Thymus (tissue), 11 donors: ENCODE measurements around the gene COL6A1. TPM values are rescaled to one million over a fixed set of nuclear protein-coding genes. Genes with fewer than 3 reads are reported as not detected.
"Not testable (repeated sequence)": the region's sequence is repeated elsewhere in the genome, so short reads cannot be mapped to it uniquely, and the experiment has no call there.

Source experiments
- DNase-seq, 9 donors: peaks; one replicate each; pipeline ENCODE4 v3.0.0-alpha.2; 2013; ENCODE audit warnings: low spot score in 9 of 9, low read depth in 6 of 9, missing footprints in 1 of 9
- H3K27ac ChIP-seq, 2 donors: one replicate each; pipeline ENCODE4 v1.5.1; 2013; ENCODE audit warnings: control low read depth in 1 of 2, low read depth in 1 of 2, low read length in 1 of 2, mild to moderate bottlenecking in 1 of 2, moderate library complexity in 1 of 2
- H3K27me3 ChIP-seq, 2 donors: one replicate each; pipeline ENCODE4 v1.5.1; 2013; ENCODE audit warnings: low read length in 1 of 2; ENCODE audit not compliant: control insufficient read depth in 2 of 2, insufficient read depth in 1 of 2
- H3K36me3 ChIP-seq, 2 donors: one replicate each; pipeline ENCODE4 v1.5.1; 2013; ENCODE audit warnings: low read length in 1 of 2, mild to moderate bottlenecking in 1 of 2, moderate library complexity in 1 of 2; ENCODE audit not compliant: control insufficient read depth in 2 of 2, insufficient read depth in 2 of 2
- H3K4me1 ChIP-seq, 2 donors: one replicate each; pipeline ENCODE4 v1.5.1; 2013; ENCODE audit warnings: low read length in 2 of 2; ENCODE audit not compliant: control insufficient read depth in 2 of 2, insufficient read depth in 2 of 2
- H3K4me3 ChIP-seq, 2 donors: one replicate each; pipeline ENCODE4 v1.5.1; 2013; ENCODE audit warnings: low read length in 2 of 2, control low read depth in 1 of 2, mild to moderate bottlenecking in 1 of 2
- H3K9me3 ChIP-seq, 2 donors: one replicate each; pipeline ENCODE4 v1.5.1; 2013; ENCODE audit warnings: low read length in 1 of 2, mild to moderate bottlenecking in 1 of 2; ENCODE audit not compliant: control insufficient read depth in 2 of 2, insufficient read depth in 1 of 2
- WGBS: extraction: QIAGEN DNeasy Blood & Tissue Kit; methylation state at CpG from one replicate; pipeline ENCODE4 v1.1.7; 2013; 5-methylcytosine and 5-hydroxymethylcytosine counted together
- polyA plus RNA-seq: library from polyadenylated mRNA; stranded (reverse); fragments of 200-250 nt; gene quantifications from one replicate; pipeline ENCODE4 v1.2.3, GENCODE V29; 2013
- total RNA-seq: library from RNA; stranded (reverse); fragments of 120-200 nt; gene quantifications from one replicate; pipeline ENCODE4 v1.2.4, GENCODE V29; 2013
- donor health status: healthy.

COL6A1 gene
- total and polyA plus RNA-seq, 2 donors: 39.0 to 115 TPM

DNA sequence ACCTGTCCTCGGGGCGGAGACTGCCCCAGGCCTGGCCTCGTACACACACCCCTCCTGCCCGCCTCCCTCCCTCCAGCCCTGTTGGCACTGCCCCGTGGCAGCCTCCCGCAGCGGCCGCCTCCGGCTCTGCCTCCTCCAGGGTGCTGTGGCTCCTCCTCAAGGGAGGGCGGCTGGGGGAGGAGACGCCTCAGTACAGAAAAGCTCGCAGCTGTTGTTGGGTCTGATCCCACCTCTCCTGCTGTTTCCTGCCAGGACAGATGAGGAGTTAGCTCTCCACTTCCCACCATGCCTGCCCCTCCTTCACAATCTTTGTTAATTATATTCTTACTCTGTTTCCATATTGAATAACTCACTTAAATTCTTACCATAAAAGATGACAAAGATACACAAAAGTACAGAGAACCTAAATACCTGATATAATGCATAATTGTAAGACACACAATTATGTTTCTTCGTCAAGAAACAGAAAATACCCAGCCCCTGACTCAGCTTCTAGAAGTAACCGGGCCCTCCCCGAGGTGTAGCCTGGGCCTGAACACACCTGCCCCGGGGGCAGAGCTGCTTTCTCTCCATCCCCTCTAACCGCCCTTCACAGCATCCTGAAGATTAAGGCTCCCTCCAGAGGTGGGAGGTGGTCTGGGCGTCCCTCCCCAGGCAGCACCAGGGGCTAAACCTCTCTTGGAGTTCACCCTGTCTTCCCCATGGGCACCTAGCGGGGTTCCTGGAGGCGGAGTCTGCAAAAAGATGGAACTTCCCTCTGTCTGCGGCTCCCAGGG is 30.6 kb upstream of the COL6A1 start:
- Histone ChIP-seq H3K4me3 (no peak overlapping the region), H3K27ac (no peak overlapping the region), H3K27me3 (peaks cover 0 to 9% of the 10 kb centered on the region in 2 donors), H3K4me1 (no peaks in the 10 kb centered on the region), H3K36me3 (no peaks in the 10 kb centered on the region), H3K9me3 (no peaks in the 10 kb centered on the region)
- 60% methylated on average over 21 of the region's 21 CpGs for WGBS
- no peak for DNase-seq

DNA sequence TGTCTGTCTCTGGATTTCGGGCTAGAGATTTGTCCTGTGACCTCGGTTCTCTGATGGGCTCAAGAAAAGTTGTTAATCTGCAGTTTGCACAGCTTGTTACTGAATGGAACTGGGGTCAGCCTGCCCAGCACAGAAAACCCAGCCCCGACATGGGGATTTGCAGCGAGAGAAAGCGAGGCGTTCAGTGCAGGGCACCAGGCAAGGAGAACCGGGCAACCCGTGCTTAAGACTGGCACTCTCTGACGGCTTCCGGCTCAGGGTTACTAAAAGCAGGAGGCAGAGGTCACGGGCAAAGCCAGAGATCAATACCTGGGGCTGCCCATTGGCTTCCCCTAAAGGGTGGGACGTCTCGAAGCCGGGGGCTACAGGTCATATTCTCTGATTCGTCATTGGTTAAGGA is 29.9 kb upstream of the COL6A1 start:
- Histone ChIP-seq H3K9me3 (no peaks in the 10 kb centered on the region), H3K27me3 (peaks cover 0 to 9% of the 10 kb centered on the region in 2 donors), H3K27ac (no peak overlapping the region), H3K36me3 (no peaks in the 10 kb centered on the region), H3K4me1 (no peaks in the 10 kb centered on the region), H3K4me3 (no peak overlapping the region)
- WGBS: 83% methylated on average over 15 of the region's 15 CpGs
- no peak for DNase-seq

DNA sequence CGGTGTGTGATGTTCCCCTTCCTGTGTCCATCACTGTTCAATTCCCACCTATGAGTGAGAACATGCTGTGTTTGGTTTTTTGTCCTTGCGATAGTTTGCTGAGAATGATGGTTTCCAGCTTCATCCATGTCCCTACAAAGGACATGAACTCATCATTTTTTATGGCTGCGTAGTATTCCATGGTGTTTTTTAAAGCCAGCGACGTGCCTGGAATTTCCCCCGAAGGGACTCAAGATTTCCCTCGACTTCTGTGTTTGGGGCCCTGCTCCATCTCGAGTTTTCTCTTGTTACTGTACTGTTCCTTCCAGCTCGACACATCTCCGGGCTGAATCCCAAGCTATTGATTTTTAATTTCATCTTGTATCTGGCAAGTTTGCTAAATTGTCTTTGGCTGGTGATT is 29.0 kb upstream of the COL6A1 start:
- not testable (repeated sequence) for H3K27me3 ChIP-seq, H3K4me3 ChIP-seq, H3K9me3 ChIP-seq, H3K4me1 ChIP-seq, H3K36me3 ChIP-seq, DNase-seq, H3K27ac ChIP-seq
- 87% methylated on average over 10 of the region's 10 CpGs for whole genome bisulfite sequencing

DNA sequence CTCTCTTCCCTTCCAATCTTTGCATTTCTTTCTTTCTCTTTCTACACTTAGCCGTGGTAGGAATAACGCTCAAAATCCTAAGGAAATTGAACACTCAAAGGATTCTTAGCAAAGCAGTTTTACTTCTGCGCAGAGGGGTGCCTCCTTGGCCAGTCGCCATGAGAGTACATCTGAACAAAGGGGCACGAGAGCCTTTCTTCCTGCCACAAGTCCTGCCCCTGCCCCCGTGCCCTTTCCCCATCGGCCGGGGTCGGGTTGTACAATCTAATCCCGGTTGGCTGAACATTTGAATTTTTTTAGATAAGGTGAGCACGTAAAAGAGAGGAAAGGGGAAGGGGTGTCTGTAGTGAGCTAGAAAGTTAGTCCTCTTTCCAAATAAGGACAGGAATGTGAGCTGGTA is 28.6 kb upstream of the COL6A1 start:
- Histone ChIP-seq H3K9me3 (no peaks in the 10 kb centered on the region), H3K27me3 (peaks cover 0 to 9% of the 10 kb centered on the region in 2 donors), H3K4me3 (no peak overlapping the region), H3K27ac (no peak overlapping the region), H3K4me1 (no peaks in the 10 kb centered on the region), H3K36me3 (no peaks in the 10 kb centered on the region)
- no peak for DNase-seq
- WGBS: 84% methylated on average over 11 of the region's 11 CpGs

DNA sequence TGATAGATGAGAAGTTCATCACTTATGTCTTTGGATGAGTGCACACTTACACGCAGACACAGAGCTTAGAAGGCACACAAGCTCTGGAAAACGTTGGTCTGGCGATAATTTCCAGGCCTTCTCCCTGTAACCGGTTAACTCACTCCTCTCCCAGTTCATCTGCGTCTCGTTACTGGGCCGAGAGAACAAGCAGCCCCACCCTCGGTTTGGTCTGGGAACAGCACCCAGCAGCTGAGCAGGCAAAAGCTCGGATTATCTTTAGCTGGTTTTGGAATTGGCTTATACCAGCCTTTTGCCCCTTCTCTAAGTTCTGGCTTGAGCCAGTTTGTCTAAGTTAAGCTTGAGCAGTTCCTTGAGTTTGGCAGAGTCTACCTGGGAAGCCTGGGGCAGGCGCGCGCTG is 27.3 kb upstream of the COL6A1 start:
- no peaks in the 10 kb centered on the region for H3K4me1 ChIP-seq
- no peak overlapping the region for H3K4me3 ChIP-seq
- H3K27me3 ChIP-seq: peaks cover 0 to 9% of the 10 kb centered on the region in 2 donors
- H3K9me3 ChIP-seq: no peaks in the 10 kb centered on the region
- DNase-seq: no peak
- H3K27ac ChIP-seq: no peak overlapping the region
- WGBS: 71% methylated on average over 12 of the region's 12 CpGs
- H3K36me3 ChIP-seq: no peaks in the 10 kb centered on the region

DNA sequence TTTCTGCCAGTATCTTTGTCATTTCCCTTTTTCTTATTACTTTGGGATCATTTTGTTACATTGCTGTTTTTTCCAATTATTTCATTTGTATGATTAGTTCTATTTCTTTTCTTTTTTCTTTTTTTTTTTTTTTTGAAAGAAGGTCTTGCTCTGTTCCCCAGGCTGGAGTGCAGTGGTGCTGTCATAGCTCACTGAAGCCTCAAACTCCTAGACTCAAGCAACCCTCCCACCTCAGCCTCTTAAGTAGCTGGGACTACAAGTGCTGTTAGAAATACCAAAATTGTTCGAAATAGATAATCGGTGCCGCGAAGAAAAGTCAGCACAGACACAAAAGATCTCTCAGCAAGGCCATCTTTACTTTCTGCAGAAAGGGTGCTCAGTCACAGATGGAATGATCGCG is 26.6 kb upstream of the COL6A1 start:
- WGBS: 98% methylated on average over 6 of the region's 6 CpGs
- Histone ChIP-seq H3K4me1 (no peaks in the 10 kb centered on the region), H3K27me3 (peaks cover 0 to 9% of the 10 kb centered on the region in 2 donors), H3K9me3 (peaks cover 0 to 1% of the 10 kb centered on the region in 2 donors), H3K36me3 (no peaks in the 10 kb centered on the region), H3K27ac (no peak overlapping the region), H3K4me3 (no peak overlapping the region)
- no peak for DNase-seq

DNA sequence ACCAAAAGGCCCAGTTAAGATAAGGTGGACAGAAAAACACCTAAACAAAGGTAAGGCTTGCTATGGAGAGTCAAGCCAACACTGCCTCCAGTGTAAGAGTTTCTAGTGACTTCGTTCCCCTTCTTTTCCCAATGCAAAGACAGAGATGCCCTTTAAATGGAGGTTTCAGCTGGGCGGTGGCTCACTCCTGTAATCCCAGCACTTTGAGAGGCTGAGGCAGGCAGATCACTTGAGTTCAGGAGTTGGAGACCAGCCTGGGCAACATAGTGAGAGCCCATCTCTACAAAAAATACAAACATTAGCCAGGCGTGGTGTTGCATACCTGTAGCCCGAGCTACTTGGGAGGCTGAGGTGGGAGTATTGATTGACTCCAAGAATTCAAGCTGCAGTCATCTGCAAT is 24.0 kb upstream of the COL6A1 start:
- no peaks in the 10 kb centered on the region for H3K4me1 ChIP-seq
- H3K9me3 ChIP-seq: peaks cover 0 to 12% of the 10 kb centered on the region in 2 donors
- no peak for DNase-seq
- H3K27me3 ChIP-seq: peaks cover 0 to 4% of the 10 kb centered on the region in 2 donors
- no peak overlapping the region for H3K4me3 ChIP-seq
- H3K27ac ChIP-seq: no peak overlapping the region
- H3K36me3 ChIP-seq: no peaks in the 10 kb centered on the region
- WGBS: 95% methylated on average over 4 of the region's 4 CpGs

DNA sequence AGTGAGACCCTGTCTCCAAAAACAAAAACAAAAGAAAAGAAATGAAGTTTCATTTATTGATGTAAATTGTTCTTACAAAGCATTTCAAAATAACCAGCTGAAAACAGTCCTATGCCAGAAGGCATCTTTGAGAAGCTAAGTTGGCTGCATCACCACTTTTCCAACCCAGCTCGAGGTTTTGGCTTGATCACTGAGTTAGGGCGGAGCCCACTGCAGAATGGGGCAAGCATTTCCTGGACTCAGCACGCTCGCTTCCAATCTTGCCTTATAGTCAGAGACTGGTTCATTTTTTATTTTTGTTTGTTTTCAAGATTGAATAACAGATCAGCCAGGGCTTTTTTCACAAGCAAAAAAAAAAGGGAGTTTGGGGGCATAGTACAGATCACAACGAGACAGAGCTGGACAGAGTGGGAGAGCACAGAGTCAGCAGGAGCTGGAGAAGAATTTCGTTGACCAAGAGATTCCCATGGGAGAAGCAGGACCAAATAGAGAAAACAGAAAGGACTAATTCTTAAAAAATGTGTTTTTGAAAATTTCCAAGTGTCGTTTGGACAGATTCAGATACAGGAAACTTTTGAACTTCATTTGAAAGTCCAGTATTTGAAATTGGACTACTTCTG is 23.5 kb upstream of the COL6A1 start:
- peaks cover 0 to 12% of the 10 kb centered on the region in 2 donors for H3K9me3 ChIP-seq
- H3K36me3 ChIP-seq: no peaks in the 10 kb centered on the region
- 68% methylated on average over 7 of the region's 7 CpGs for WGBS
- DNase-seq: no peak
- no peak overlapping the region for H3K4me3 ChIP-seq
- peaks cover 0 to 4% of the 10 kb centered on the region in 2 donors for H3K27me3 ChIP-seq
- H3K27ac ChIP-seq: no peak overlapping the region
- no peaks in the 10 kb centered on the region for H3K4me1 ChIP-seq

DNA sequence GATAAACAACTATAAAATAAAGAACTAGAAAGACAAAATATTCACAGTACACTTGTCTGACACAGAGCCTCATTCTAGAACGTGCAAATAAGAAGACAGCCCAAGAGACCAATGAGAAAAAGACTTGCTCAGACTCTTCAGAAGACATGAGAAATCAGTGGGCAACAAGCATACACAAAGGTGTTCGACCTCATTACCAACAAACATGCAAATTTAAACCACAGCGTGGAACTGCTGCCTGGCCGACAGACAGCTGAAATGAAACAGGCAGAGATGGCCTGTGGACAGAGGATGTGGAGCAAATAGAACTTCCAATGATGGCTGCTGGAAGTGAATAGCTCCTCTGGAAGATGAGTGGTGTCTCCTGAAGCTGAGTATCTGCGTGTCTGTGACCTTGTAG is 22.4 kb upstream of the COL6A1 start:
- Histone ChIP-seq H3K36me3 (no peaks in the 10 kb centered on the region), H3K27ac (no peak overlapping the region), H3K4me1 (no peaks in the 10 kb centered on the region), H3K27me3 (peaks cover 0 to 2% of the 10 kb centered on the region in 2 donors), H3K9me3 (peaks cover 0 to 12% of the 10 kb centered on the region in 2 donors), H3K4me3 (no peak overlapping the region)
- WGBS: 81% methylated on average over 5 of the region's 5 CpGs
- DNase-seq: no peak
